Activated T-cell treated with anti-CD3 and anti-CD28 coated beads, Interleukin-2, amount 50 U/mL, for 48 hours (primary cell): ENCODE results near the gene SIRT2.
"Not testable (repeated sequence)": the region's sequence is repeated elsewhere in the genome, so short reads cannot be mapped to it uniquely, and the experiment has no call there.

Experiments
- DNase-seq, 2 experiments: peaks; one replicate each; pipeline ENCODE4 v3.0.0-alpha.2; 2020

Gene SIRT2

GRCh38 chr19:38842439-38843174, 56.8 kb downstream of the SIRT2 start:
- peak; percentile 66 to 75 for DNase-seq

- peak; percentile 34 to 44 for DNase-seq
Measured at GRCh38 chr19:38841787-38842438, 57.5 kb downstream of the SIRT2 start.

- DNase-seq, result no peak
Measured at GRCh38 chr19:38841180-38841766, 58.1 kb downstream of the SIRT2 start.

GRCh38 chr19:38840583-38840968, 58.8 kb downstream of the SIRT2 start:
- no peak for DNase-seq

GRCh38 chr19:38839816-38840582, 59.4 kb downstream of the SIRT2 start:
- DNase-seq, result peak in 1 of 2 experiments; percentile 53

GRCh38 chr19:38838986-38839761, 60.2 kb downstream of the SIRT2 start:
- no peak for DNase-seq

- DNase-seq, result peak; percentile 70 to 77
Measured at GRCh38 chr19:38838208-38838985, 61.0 kb downstream of the SIRT2 start.

- DNase-seq, result no peak
Measured at GRCh38 chr19:38837656-38838121, 61.7 kb downstream of the SIRT2 start.

- DNase-seq, result no peak
Measured at GRCh38 chr19:38836983-38837626, 62.3 kb downstream of the SIRT2 start.

- no peak for DNase-seq
Measured at GRCh38 chr19:38836159-38836982, 63.0 kb downstream of the SIRT2 start.

- no peak for DNase-seq
Measured at GRCh38 chr19:38834590-38834989, 64.8 kb downstream of the SIRT2 start.

- DNase-seq, result no peak
Measured at GRCh38 chr19:38834104-38834490, 65.3 kb downstream of the SIRT2 start.

GRCh38 chr19:38833092-38833425, 66.4 kb downstream of the SIRT2 start:
- no peak for DNase-seq

GRCh38 chr19:38831142-38831605, 68.2 kb downstream of the SIRT2 start:
- DNase-seq, result no peak

GRCh38 chr19:38830039-38830733, 69.2 kb downstream of the SIRT2 start:
- no peak for DNase-seq

- DNase-seq, result not testable (repeated sequence)
Measured at GRCh38 chr19:38829203-38829602, 70.2 kb downstream of the SIRT2 start.
